CD4-positive, alpha-beta T cell (primary cell): ENCODE results near the gene NBPF4. TPM values are rescaled to one million over a fixed set of nuclear protein-coding genes. Genes with fewer than 3 reads are reported as not detected.
"Not testable (repeated sequence)": the region's sequence is repeated elsewhere in the genome, so short reads cannot be mapped to it uniquely, and the experiment has no call there.

Experiments
- ATAC-seq: fragments of 200-7000 bp; cut with Tn5 transposase; one replicate; pipeline ENCODE4 v1.10.0; 2022; ENCODE audit warnings: mild to moderate bottlenecking; ENCODE audit not compliant: poor library complexity
- CTCF ChIA-PET: fragments of 350-600 bp; sonication (Branson Sonifier 250); formaldehyde crosslinking; loops from one replicate; lab custom pipeline; 2021; ENCODE audit warnings: antibody characterized with exemption, inconsistent platforms; lab: Charles Lee
- POLR2A ChIA-PET: fragments of 350-600 bp; sonication (Branson Sonifier 250); formaldehyde crosslinking; loops from one replicate; lab custom pipeline; 2021; ENCODE audit warnings: antibody characterized with exemption, inconsistent platforms; lab: Charles Lee
- DNase-seq, 14 experiments: peaks; one replicate each; pipeline ENCODE4 v3.0.0-alpha.2; 2013 to 2020; ENCODE audit warnings: mixed read lengths in 2 of 14
- H3K27ac ChIP-seq, 2 donors: one replicate each; pipeline versions ENCODE4 v1.5.1 to v1.7.0; 2013; ENCODE audit warnings: low read length in 2 of 2, low read depth in 1 of 2, mild to moderate bottlenecking in 1 of 2
- H3K27me3 ChIP-seq, 2 experiments: 1 replicate in 1 of 2; 2 replicates in 1 of 2; pipeline versions ENCODE4 v1.6.1 to v1.7.0; 2013; ENCODE audit warnings: low read length in 2 of 2, control low read depth in 1 of 2, mild to moderate bottlenecking in 1 of 2, moderate library complexity in 1 of 2; ENCODE audit not compliant: insufficient read depth in 2 of 2, control insufficient read depth in 1 of 2
- H3K36me3 ChIP-seq: one replicate; pipeline ENCODE4 v1.6.1; 2013; ENCODE audit warnings: low read length, control low read depth; ENCODE audit not compliant: insufficient read depth
- H3K4me1 ChIP-seq: one replicate; pipeline ENCODE4 v1.6.1; 2013; ENCODE audit warnings: low read length, control low read depth; ENCODE audit not compliant: insufficient read depth
- H3K4me3 ChIP-seq: one replicate; pipeline ENCODE4 v1.5.1; 2013; ENCODE audit warnings: mild to moderate bottlenecking, low read length, moderate library complexity
- H3K9me3 ChIP-seq, 2 experiments: 1 replicate in 1 of 2; 2 replicates in 1 of 2; pipeline versions ENCODE4 v1.6.1 to v1.7.0; 2013; ENCODE audit warnings: low read length in 2 of 2, mild to moderate bottlenecking in 2 of 2, control low read depth in 1 of 2, moderate library complexity in 1 of 2; ENCODE audit not compliant: control insufficient read depth in 1 of 2, insufficient read depth in 1 of 2
- H3K27ac Mint-ChIP-seq: one replicate; pipeline ENCODE4 v1.8.0; 2020; ENCODE audit warnings: mixed read lengths
- H3K27me3 Mint-ChIP-seq: one replicate; pipeline ENCODE4 v1.8.0; 2021; ENCODE audit warnings: mixed read lengths
- H3K36me3 Mint-ChIP-seq: one replicate; pipeline ENCODE4 v1.8.0; 2021; ENCODE audit warnings: low read depth, mixed read lengths
- H3K4me1 Mint-ChIP-seq: one replicate; pipeline ENCODE4 v1.8.0; 2021; ENCODE audit warnings: low read depth, mixed read lengths
- H3K4me3 Mint-ChIP-seq: one replicate; pipeline ENCODE4 v1.8.0; 2020; ENCODE audit warnings: mild to moderate bottlenecking, mixed read lengths
- H3K9me3 Mint-ChIP-seq: one replicate; pipeline ENCODE4 v1.8.0; 2020; ENCODE audit warnings: mixed read lengths
- CTCF ChIP-seq: fragments of 200-600 bp; IDR thresholded peaks from one replicate; pipeline ENCODE4 v1.8.0; 2022; ENCODE audit warnings: antibody characterized with exemption, mild to moderate bottlenecking
- intact Hi-C, 2 experiments: fragments of 100-400 bp; cut with DNase I in 1 of 2; cut with micrococcal nuclease in 1 of 2; formaldehyde crosslinking; loops; one replicate each; pipeline versions ENCODE4 v1.15.1 to v1.9.0; 2023 to 2025; cut with DNase I, micrococcal nuclease
- total RNA-seq, 174 experiments: library from RNA in 2 of 174; stranded (reverse) in 2 of 174; gene quantifications; one replicate each; pipeline ENCODE4 v1.2.3 and lab custom pipeline; 2021 to 2026

The NBPF4 gene
- total RNA-seq, 2 experiments from 2014 or later, result 0.11 TPM; not detected in 1

- H3K27me3 ChIP-seq, H3K9me3 Mint-ChIP-seq, H3K27ac Mint-ChIP-seq, H3K36me3 Mint-ChIP-seq, H3K36me3 ChIP-seq, H3K27ac ChIP-seq, H3K4me1 Mint-ChIP-seq, H3K4me3 Mint-ChIP-seq, POLR2A ChIA-PET, H3K4me1 ChIP-seq, H3K4me3 ChIP-seq, intact Hi-C loops, H3K9me3 ChIP-seq: not testable (repeated sequence)
- peak in 3 of 14 experiments; percentile 41 to 48 (median 42) for DNase-seq
- peaks cover 43% of the 10 kb centered on the region for H3K27me3 Mint-ChIP-seq
- peak; percentile 78 for TF ChIP-seq CTCF
- CTCF ChIA-PET, result interaction anchor here (0.9 kb wide), 1 partner anchor 429 kb away, joined by 3 read pairs; no protein-coding TSS in a partner anchor
- peak; percentile 86 for ATAC-seq
Observed at GRCh38 chr1:108214641-108215465, 29.0 kb downstream of the NBPF4 start.

GRCh38 chr1:108211014-108211413 lies 32.9 kb downstream of the NBPF4 start:
- ChIA-PET CTCF (interaction anchor here (1.6 kb wide), 1 partner anchor 11 kb away, joined by 3 read pairs; the partner anchor contains the start of gene SLC25A24), POLR2A (interaction anchor here (1.5 to 3.1 kb wide), 2 partner anchors 10 to 432 kb away, joined by 3 to 14 read pairs; partner anchors contain the start of gene SLC25A24)
- Histone ChIP-seq H3K27me3 (peaks cover 3 to 13% of the 10 kb centered on the region in 2 experiments), H3K27ac (no peak overlapping the region), H3K4me1 (peaks cover 7% of the 10 kb centered on the region), H3K9me3 (no peaks in the 10 kb centered on the region), H3K4me3 (no peak overlapping the region), H3K36me3 (no peaks in the 10 kb centered on the region)
- Mint-ChIP-seq H3K27ac (no peak overlapping the region), H3K27me3 (peaks cover 66% of the 10 kb centered on the region), H3K4me3 (no peak overlapping the region), H3K4me1 (no peaks in the 10 kb centered on the region), H3K9me3 (no peaks in the 10 kb centered on the region), H3K36me3 (no peaks in the 10 kb centered on the region)
- TF ChIP-seq CTCF, result no peak
- intact Hi-C loops, result no loop called here
- DNase-seq (no peak), ATAC-seq (no peak)

- H3K4me1 ChIP-seq, result peaks cover 7% of the 10 kb centered on the region
- no peak overlapping the region for H3K4me3 ChIP-seq
- H3K27ac Mint-ChIP-seq, result no peak overlapping the region
- no peaks in the 10 kb centered on the region for H3K4me1 Mint-ChIP-seq
- H3K36me3 Mint-ChIP-seq, result no peaks in the 10 kb centered on the region
- ChIA-PET POLR2A (interaction anchor here (1.5 to 3.1 kb wide), 2 partner anchors 9 to 434 kb away, joined by 3 to 14 read pairs; partner anchors contain the start of gene SLC25A24), CTCF (interaction anchor here (1.6 kb wide), 1 partner anchor 9 kb away, joined by 3 read pairs; the partner anchor contains the start of gene SLC25A24)
- TF ChIP-seq CTCF, result no peak
- H3K27me3 Mint-ChIP-seq, result peaks cover 62% of the 10 kb centered on the region
- H3K4me3 Mint-ChIP-seq, result no peak overlapping the region
- H3K27ac ChIP-seq, result no peak overlapping the region
- no peaks in the 10 kb centered on the region for H3K36me3 ChIP-seq
- no peaks in the 10 kb centered on the region for H3K9me3 ChIP-seq
- no peaks in the 10 kb centered on the region for H3K9me3 Mint-ChIP-seq
- H3K27me3 ChIP-seq, result peaks cover 3 to 13% of the 10 kb centered on the region in 2 experiments
- intact Hi-C loops, result no loop called here
- ATAC-seq (no peak), DNase-seq (peak in 4 of 14 experiments; percentile 8 to 37 (median 20))
Observed at GRCh38 chr1:108209456-108210108, 34.3 kb downstream of the NBPF4 start.
